GOT3 (cell line): ENCODE measurements around the gene ITGB1.
"Not testable (repeated sequence)": the region's sequence is repeated elsewhere in the genome, so short reads cannot be mapped to it uniquely, and the experiment has no call there.

ENCODE experiments used
- DNase-seq: peaks from one replicate; lab custom pipeline; 2025; ENCODE audit warnings: mixed read lengths; lab: John Stamatoyannopoulos, UW

The ITGB1 gene

DNA sequence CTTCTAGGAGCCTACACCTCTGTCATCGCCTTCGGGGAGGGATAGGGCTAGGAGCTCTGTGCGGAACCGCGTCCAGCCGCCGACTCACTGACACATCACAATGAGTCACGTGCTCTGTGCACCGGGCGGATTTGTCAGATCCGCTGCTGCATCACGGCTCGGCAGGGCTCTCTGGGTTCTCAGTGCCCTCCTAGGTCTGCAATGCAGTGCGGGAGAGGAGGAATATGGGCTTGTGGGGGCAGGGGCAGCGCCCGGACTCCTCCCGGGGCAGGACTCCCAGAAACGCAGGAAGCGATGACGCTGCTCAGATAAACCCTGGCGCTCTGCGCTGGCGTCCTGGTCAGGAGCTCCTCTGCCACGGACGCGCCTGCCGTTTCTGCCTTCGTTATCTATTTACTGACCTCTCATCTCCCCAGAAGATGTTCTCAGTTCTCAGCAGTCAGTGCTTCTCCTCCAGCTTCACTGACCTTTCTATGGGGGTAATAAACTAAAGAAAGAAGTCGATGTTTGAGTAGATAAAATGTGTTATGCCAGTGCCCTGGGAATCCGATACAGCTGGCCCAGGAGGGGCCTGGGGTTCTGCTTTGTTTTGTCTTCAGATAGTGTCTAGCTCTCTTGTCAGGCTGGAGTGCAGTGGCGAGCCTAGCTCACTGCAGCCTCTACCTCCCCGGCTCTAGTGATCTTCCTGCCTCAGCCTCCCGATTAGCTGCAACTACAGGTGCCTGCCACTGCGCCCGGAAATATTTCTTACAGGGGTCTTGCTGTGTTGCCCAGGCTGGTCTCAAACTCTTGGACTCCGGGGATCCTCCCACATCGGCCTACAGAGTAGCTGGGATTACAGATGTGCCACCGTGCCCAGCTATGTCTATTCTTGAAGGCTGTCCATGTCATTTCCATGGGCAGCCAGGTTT lies 22.8 kb upstream of the ITGB1 start:
- DNase-seq = peak; percentile 90

DNA sequence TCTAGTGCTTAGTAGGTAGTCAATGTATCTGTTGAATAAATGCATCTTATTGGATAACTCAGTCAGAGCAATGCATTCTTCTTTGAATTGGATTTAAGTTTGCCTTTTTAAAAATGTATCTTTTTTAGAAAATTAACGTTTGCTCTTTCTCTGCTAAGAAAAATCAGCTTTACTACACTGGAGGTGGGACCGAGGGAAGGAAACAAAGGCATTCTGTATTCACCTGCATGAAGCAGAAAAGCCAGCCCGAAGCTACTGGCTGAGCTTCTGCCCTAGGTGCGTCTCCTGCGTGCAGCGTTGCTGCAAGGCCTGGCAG lies 22.2 kb upstream of the ITGB1 start:
- DNase-seq = no peak

DNA sequence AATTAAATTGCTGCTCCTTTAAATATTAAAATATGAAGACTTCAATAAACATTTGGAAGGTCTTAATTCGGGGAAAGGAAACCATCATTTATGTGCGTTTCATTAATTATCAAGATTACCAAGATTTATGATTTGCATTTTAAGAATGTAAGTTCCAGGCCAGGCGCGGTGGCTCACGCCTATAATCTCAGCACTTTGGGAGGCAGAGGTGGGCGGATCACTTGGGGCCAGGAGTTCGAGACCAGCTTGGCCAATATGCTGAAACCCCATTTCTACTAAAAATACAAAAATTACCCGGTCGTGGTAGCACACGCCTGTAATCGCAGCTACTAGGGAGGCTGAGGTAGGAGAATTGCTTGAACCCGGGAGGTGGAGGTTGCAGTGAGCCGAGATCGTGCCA lies 21.7 kb upstream of the ITGB1 start:
- DNase-seq = not testable (repeated sequence)

DNA sequence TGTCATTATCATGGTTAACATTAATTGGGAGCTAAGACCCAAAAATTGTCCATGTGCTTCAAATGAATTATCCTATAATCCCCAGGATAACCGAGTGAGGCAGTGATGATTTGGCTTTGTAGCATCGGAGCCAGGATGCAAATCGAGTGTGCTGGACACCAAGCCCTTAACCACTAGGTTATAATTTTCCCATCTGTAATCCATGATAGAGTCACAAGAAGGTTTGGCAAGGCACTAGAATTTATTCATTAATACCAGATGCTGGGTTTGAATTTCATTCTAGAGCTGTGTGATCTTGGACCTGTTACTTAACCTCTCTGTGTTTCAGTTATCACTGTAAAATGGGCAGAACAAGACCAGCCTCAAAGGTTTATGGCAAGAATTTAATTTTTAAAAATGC lies 21.0 kb upstream of the ITGB1 start:
- no peak for DNase-seq

DNA sequence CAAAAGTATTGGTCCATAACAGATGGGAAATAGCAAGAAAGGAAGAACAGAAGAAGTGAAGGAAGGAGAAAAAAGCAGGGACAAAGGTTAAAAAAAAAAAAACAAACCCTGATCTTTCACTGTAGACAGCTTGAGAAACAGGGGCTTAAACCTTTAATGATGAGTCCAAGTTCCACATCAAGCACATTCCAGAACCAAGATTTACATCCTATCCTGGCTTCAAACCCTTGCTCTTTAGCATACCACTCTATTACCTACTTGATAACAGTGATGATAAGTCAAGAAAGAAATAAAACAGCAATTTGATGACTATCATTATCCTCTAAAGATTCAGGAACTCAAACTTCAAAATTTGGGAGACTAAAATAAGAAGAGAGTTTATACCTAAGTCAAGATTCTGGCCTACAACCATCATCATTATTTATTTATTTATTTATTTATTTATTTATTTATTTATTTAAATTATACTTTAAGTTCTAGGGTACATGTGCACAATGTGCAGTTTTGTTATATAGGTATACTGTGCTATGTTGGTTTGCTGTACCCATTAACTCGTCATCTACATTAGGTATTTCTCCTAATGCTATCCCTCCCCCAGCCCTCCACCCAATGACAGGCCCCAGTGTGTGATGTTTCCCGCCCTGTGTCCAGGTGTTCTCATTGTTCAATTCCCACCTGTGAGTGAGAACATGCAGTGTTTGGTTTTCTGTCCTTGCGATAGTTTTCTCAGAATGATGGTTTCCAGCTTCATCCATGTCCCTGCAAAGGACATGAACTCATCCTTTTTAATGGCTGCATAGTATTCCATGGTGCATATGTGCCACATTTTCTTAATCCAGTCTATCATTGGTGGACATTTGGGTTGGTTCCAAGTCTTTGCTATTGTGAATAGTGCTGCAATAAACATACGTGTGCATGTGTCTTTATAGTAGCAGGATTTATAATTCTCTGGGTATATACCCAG lies 20.1 kb upstream of the ITGB1 start:
- not testable (repeated sequence) for DNase-seq

DNA sequence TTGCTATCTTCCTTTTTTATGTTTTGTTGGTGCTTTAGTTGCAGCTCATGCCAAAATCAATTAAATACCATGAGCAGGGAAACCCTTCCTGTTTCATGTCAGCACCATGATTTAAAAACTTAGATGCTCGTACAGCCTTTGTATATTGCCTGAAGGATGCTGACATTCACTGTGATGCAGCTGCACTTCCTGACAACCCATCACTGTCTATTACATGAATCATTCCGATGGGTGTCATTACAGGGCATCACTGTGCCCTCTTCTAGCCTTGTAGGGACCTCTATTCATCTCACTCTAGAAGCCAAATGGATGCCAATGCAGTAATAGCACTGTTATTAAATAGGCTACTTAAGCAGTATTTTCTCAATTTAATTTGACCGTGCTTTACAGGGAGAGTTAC lies 18.3 kb upstream of the ITGB1 start:
- DNase-seq = no peak

DNA sequence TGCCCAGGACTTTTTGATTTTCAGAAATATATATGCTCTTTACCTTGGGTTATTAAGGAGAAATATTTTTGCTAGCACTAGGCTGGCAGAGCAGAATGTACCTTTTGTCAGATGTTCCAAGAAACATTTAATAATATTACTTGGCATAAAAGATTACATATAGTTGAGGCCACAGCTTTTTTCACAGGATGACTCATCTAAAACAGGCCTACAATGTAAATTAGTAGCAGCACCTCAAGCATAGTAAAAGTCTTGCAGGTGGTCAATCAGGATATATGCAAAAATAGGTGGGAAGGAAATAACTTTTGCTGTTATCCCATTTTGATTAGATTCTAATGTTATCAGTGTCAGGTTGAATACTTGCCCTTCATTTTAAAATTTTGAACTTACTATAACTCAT lies 14.9 kb upstream of the ITGB1 start:
- DNase-seq = no peak

DNA sequence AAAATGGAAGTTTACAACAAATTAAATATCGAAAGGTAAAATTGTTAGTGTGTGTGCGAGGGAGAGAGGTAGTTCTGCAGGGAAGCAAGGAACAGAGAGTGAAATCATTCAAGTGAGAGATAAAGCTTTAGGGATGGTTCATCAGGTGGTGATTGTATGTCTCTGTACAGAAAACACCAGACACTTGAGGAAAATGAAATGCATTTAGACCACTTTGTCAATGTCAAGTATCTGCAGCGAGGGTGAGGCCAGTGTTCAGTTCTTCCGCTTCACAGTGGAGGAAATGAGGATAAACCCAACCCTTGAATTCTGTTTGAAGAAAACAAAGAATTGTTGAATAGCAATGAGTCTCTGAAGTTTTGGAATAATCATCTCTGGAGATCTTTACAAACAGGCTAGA lies 14.4 kb upstream of the ITGB1 start:
- no peak for DNase-seq

DNA sequence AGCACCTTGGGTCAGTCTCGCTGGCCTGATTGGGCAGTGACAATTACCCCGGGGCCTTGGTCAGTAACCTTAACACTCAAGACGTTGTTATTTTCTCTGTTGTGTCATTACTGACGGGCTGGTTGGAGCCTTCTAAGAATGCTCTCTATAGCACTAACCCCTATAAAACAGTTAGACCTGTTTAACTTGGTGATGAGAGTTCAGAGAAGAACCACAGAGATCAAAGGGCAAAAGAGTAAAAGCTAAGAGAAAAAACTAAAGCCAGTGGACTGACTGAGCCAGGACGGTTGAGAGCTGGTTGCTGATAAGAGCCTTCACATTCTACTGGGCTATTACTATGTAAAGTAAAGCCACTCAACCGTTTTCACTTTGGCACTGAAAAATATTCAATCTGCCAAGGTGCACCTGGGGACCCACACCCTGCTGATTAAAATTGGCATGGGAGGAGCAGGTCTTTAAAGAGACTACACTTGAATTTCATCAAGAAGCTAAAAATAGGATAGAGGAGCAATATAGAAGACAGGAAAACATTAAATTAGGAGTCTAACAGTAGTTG lies 13.6 kb upstream of the ITGB1 start:
- DNase-seq = no peak

DNA sequence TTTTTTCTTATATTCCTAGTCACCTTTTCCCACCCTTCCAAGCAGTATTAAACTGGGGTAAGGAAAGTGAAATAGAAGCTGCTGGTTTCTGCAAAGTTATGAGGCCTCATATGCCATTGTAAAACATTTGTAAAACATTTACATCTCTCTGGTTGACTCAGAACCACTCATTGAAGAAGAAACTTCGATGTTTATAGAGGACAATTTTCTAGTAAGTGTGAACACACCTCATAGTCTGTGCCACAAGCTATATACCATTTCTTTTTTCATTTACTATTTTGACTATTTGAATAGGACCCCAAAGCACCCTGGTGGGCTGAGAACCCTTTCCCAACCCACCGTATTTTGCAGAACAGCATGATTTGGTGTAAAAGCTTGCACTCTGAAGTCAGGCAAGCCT lies 12.9 kb upstream of the ITGB1 start:
- no peak for DNase-seq

DNA sequence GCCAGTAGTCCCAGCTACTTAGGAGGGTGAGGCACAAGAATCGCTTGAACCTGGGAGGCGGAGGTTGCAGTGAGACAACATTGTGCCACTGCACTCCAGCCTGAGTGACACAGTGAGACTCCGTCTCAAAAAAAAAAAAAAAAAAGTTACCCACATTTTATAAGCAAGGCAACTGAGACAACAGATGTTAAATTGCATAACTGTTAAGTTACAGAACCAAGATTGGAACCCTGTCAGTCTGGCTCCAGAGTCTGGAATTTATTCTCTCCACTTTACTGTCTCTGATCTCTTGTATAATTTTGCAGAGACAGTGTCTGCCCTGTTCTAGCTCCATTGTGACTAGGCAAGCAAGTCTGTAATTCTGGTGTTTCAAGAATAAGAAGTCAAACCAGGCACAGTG lies 6.2 kb upstream of the ITGB1 start:
- DNase-seq = no peak

DNA sequence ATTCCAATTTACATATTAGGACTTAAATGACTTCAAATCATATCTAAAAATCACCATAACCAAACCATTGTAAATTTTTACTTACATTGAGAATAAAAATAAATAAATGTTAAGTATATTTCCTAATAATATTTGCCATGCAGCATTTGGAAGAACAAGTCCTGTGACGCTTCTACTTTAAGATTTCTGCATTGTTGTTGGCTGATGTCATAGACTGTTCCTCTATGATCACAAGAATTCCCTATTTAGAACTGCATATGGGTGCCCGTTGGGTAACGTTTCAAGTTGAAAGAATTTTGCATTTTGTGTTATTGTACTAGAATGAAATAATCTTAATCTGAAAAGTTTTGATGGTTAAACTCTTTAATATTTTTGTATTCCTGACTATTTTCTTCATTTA lies 5.1 kb upstream of the ITGB1 start:
- DNase-seq = no peak

DNA sequence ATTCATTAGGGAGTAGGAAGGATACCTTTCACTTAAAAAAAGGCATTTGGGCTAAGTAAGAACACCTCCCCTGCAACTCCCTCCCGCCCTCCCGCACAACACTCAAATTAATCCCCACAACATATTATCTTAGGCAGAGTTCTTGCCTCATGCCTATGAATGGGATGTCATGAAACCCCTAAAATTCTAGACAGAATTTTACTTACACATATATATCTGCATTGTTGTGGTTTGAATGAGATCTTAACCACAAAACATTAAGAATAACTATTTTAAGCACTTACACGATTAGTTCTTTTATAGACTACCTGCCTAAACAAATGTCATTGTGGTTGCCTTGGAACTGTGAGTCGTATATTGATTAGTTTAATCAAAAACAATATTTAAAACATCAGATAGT lies 4.5 kb upstream of the ITGB1 start:
- DNase-seq = no peak

DNA sequence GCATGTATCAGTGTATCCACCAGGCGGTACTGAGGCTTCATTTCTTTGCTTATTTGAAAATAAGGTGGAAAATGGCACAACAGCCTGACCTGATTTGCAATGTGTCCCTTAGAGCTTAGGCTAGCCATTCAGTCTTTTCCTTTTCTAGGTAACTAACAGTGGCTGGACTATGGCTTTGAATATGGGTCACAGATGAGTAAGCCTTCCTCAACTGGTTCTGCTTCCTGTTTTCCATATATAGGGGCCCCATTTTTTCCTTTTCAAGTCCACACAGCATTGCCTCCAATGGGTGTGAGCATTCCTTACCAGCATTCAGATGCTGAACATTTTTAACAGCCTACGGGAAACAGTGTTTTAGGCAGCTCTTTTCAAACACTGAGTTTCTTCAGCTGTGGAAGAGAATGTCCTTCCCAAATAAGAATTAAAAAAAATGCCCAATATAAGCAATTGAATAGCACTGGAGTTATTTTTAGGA lies 3.9 kb upstream of the ITGB1 start:
- no peak for DNase-seq

DNA sequence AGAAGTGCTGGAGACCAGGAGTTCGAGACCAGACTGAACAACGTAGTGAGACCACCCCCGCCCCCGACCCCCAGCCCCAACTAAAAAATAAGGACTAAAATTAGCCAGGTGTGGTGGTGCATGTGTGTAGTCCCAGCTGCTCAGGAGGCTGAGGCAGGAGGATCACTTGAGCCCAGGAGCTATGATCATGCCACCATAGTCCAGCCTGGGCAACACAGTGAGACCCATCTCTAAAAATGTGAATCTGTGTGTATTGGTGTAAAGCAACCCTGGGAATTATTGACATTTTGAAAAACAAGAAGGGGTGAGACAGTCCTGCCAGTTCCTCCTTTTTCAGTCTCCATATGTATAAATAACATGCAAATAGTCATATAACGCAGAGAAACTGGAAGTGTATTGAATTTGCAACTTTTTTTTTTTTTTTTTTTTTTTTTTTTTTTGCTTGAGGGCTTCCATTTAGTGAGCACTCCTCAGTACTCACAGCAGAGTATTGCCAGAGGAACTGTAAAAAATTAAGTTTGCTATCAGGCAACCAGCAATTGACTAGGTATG lies 3.4 kb upstream of the ITGB1 start:
- DNase-seq = no peak

DNA sequence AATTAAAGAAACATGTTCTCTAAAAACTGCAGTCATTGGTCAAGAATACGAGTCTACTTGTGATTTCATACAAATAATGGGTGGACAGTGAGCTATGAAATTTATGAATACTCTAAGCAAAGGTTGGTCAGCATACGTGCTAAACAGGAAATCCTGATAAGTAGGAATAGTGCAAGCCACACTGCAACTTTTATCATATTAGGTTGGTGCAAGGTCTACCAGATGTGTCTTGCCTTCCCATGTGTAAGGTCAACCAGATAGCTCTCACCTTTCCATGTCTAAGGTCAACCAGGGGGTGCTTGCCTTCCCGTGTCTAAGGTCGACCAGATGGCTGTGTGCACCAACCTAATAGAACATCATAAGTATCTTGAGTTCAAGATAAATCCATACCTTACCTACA lies 2.0 kb upstream of the ITGB1 start:
- no peak for DNase-seq

DNA sequence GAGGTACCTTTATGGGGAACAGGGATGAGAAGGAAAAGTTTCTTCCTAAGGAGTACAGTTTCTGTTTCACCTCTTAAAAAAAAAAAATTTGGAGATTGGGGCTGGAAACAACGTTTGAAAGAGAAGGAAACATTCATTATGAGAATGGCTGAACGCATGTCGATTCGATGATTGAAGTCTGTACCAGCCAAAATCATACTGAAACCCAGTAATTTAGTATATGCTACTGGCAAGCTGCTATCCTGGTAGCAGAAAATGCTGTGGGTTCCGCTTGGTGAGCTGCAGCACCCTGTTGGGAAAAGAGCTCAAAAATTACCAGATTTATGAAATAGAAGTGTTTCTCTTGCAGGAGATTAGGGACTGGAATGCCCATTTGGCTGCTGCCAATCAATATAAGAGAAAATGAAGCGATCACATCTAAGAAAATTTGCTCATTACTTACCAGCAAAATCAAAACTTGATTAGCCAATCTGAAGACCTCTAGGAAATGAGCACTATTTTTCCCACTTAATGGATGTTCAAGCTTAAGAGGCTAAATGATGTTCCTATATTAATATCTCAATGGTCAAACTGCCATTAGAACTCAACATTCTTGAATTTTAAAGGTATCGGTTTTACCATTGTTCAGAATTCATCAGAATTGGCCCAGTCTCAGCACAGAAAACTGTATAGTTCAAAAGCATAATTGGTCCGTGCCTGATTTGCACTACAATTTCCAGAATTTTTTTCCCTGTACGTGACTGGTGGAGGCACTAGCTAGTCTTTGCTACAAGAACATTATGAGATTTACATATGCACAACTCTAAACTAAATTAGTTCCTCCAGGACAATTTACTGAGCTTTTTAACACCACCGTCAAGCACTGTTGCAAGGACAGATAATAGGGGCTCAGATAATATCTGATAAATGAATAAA lies 1.2 kb upstream of the ITGB1 start:
- no peak for DNase-seq

DNA sequence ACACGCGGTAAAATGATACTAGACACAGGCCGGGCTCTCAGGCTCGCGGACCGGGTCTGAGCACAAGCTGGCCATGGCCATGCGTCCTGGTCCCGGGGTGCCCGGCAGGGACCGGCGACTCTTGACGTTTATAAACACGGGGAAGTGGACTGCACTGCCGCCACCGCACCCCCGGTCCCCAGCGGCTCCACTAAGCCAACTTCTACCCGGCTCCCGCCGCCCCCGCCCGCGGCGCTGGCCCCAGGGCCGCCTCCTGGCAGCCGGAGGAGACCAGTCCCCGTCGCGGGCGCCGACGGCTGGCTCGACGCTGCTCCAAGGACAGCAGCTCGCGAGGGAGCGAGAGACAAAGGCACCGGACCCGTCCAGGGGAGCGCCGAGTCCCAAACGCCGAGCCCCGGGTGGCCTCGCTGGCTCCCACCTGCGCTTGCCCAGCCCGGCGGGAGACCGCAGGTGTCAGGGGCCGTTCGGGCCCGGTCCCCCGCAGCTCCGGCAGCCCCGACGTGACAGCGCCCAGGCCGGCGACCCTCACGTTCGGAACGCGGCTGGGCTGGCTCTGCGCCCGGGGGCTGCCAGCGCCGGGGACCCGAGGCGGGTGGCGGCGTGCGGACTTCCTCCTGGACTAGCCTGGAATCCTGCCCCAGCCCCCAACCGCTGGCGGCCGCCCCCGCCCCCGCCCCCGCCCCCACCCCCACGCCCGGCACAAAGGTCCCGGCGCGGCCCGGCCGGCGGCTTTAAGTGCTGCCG lies 517 bp downstream of the ITGB1 start:
- no peak for DNase-seq

DNA sequence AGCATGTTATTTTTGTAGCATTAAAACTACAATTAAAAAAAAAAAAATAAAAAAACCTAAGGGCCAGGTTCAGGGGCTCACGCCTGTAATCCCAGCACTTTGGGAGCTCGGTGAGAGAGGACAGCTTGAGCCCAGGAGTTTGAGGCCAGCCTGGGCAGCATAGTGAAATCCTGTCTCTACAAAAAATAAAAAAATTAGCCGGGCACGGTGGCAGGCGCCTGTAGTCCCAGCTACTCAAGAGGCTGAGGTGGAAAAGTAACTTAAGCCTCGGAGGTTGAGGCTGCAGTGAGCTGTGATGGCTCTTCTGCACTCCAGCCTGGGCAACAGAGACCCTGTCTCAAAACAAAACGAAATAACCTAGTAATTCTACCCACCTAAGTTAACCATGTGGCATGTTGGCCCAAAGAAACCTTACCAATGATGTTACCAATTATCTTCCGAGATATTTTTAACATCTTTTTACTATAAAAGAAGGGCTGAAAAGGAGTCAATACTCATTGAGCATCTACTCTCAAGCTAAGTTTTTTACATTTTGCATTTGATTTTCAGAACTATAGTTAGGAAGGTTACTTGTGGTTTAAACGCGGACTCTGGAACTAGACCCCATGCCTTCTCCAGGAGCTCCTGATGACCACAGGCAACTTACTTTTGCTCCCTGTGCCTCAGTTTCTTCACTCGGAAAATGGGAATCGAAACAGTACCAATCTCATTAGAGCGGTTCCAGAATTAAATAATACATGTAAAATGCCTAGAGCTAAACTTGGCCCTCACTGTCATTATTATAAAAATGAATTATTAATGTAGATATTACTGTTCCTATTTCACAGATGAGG lies 1.4 kb downstream of the ITGB1 start:
- DNase-seq = no peak

DNA sequence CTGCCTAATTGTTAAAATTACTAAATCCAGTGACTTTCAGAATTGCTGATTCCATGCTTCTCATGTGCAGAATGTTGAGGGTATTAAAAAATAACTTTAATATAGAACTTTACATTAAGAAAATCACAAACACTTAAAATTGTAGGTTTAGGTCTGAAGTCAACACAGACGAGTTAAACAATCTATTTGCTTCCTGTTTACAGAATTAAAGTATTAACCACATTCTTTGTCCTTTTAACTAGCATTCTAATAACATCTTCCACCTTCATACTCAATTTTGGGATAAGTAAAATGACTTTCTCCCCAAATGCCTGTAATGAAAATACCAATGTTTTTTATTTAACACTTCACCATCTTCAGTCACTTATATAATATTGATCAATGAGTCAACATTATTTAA lies 2.2 kb downstream of the ITGB1 start:
- no peak for DNase-seq
